NCI-H2196 treated with DMSO at 0.1 percent for 48 hours (cell line): ENCODE data around the gene EXD3.
A peak's percentile ranks its signal among the peaks of the same experiment; 100 is the strongest.
"Not testable (repeated sequence)": the region's sequence is repeated elsewhere in the genome, so short reads cannot be mapped to it uniquely, and the experiment has no call there.

ENCODE experiments used
- DNase-seq: peaks from one replicate; lab custom pipeline; 2025; ENCODE audit not compliant: unreplicated experiment; lab: John Stamatoyannopoulos, UW

The EXD3 gene

GRCh38 chr9:137459152-137459600 is 36.2 kb upstream of the EXD3 start, which contains the start of gene NSMF:
Gene NSMF (minus strand): TSS chr9:137459334. CDS start chr9:137459102, 232 bp downstream.
- DNase-seq, result peak; percentile 65

GRCh38 chr9:137458194-137459151 is 35.5 kb upstream of the EXD3 start:
- DNase-seq, result no peak

GRCh38 chr9:137457406-137458193 is 34.6 kb upstream of the EXD3 start:
- no peak for DNase-seq

DNA sequence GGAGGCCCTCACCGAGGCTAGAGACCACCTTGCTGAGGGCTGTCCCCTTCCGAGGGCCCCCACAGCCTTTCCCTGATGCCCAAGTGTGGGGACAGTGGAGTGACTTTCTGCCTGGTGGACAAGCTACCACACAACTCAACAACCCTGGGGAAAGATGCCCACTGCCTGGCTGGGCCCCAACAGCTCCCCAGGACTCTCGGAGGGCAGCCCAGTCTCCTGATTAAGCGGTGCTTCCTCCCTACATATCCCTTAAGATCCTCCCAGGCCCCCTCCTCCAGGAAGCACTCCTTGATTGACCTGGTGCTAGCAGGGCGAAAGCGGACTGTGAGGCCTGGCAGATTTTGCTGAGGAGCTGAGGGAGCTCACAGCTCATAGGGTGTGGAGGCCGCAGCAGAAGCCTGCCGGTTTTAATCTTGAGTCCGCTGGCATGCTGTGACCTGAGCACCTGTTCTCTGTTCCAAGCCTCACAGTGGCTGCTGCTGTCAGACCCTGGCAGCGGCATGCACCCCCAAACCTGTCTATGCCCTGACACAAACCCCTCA is 34.0 kb upstream of the EXD3 start:
- no peak for DNase-seq

- DNase-seq, result no peak
Observed at GRCh38 chr9:137456061-137456863, 33.3 kb upstream of the EXD3 start.

GRCh38 chr9:137455359-137455991 is 32.5 kb upstream of the EXD3 start:
- no peak for DNase-seq

DNA sequence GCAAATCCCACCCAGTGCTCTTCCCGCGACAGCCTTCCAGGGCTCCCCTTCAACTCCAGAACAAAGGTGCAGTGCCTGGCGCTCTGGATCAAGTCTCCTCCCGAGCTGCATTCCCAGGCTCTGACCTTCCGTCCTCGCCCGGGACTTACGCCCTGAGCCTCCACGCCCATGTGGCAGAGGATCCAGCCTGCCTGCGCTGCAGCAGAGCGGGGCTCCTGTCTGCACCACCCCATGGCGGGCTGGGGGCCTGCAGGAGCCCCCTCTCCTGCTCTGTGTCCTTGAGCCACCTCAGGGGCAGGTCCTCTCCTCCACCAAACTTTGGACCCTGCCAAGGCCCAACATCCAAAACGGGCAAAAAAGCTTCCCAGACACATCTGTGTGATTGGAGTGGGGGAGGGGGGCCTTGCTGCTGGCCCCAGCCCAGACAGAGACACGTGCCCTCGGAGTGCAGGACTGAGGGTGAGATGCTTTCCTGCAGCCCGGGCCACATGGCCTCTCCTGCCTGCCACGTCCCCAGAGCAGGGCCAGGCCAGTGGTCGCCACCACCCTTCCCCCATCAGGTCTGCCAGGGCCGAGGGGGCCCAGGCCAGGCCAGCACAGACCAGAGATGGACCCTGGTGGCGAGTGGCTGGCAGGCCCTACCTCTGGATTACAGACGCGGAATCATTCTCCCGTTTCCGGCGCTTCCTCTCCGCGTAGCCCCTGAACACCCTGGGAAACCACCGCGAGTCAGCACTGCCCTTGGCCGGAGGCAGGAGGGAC is 31.8 kb upstream of the EXD3 start:
- no peak for DNase-seq

DNA sequence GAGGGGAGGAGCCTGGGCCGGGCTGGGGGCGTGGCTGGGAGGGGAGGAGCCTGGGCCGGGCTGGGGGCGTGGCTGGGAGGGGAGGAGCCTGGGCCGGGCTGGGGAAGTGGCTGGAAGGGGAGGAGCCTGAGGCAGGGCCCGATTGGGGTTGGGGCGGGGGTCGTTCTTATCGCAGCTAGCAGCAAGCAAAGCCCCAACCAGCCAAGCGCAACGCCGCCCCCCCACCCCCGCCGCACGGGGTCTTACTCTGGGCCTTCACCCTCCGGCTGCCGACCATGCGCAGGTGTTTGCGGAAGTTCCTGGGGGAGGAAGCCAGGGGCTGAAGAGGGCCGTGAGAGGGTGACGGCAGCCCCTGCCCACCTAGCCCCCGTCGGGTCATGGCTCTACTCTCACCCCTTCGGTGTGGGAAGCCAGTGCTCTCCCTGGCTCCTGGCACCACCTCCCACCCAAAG is 31.2 kb upstream of the EXD3 start:
- no peak for DNase-seq

- no peak for DNase-seq
Observed at GRCh38 chr9:137453643-137454081, 30.7 kb upstream of the EXD3 start.

- DNase-seq, result no peak
Observed at GRCh38 chr9:137452761-137453642, 30.0 kb upstream of the EXD3 start.

GRCh38 chr9:137452006-137452760 is 29.2 kb upstream of the EXD3 start:
- DNase-seq, result no peak

GRCh38 chr9:137451264-137452005 is 28.5 kb upstream of the EXD3 start:
- not testable (repeated sequence) for DNase-seq

DNA sequence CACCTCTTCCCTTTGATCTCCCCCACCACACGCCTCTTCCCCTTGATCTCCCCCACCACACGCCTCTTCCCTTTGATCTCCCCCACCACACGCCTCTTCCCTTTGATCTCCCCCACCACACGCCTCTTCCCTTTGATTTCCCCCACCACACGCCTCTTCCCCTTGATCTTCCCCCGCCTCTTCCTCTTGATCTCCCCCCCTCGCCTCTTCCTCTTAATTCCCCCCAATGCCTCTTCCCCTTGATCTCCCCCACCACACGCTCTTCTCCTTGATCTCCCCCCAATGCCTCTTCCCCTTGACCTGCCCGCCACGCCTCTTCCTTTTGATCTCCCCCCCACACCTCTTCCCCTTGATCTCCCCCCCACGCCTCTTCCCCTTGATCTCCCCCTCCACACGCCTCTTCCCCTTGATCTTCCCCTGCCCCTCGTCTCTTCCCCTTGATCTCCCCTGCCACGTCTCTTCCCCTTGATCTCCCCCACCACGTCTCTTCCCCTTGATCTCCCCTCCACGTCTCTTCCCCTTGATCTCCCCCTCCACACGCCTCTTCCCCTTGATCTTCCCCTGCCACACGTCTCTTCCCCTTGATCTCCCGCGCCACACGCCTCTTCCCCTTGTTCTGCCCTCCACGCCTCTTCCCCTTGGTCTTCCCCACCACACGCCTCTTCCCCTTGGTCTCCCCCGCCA is 27.7 kb upstream of the EXD3 start:
- not testable (repeated sequence) for DNase-seq

DNA sequence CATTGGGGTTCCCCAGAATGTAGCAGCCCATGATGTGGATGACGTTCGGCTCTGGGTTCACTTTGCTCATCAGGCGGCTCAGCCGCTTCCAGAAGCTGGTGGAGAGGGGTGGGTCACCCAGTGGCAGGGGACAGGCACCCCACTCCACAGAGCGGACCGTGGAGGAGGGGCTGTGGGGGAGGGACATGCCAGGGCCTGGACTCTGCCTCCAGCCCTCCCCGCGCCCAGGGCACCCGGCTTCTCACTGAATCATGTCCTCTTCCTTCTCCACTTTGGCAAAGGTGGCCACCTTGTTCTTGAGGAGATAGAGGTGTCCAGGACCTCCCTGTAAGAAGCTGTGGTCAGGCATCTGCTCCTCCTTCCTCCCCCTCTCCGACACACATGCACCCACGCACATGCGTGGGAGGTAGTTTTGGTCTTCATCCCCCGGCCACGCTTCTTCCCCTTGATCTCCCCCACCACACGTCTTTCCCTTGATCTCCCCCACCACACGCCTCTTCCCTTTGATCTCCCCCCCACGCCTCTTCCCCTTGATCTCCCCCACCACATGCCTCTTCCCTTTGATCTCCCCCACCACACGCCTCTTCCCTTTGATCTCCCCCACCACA is 27.1 kb upstream of the EXD3 start:
- DNase-seq, result no peak

DNA sequence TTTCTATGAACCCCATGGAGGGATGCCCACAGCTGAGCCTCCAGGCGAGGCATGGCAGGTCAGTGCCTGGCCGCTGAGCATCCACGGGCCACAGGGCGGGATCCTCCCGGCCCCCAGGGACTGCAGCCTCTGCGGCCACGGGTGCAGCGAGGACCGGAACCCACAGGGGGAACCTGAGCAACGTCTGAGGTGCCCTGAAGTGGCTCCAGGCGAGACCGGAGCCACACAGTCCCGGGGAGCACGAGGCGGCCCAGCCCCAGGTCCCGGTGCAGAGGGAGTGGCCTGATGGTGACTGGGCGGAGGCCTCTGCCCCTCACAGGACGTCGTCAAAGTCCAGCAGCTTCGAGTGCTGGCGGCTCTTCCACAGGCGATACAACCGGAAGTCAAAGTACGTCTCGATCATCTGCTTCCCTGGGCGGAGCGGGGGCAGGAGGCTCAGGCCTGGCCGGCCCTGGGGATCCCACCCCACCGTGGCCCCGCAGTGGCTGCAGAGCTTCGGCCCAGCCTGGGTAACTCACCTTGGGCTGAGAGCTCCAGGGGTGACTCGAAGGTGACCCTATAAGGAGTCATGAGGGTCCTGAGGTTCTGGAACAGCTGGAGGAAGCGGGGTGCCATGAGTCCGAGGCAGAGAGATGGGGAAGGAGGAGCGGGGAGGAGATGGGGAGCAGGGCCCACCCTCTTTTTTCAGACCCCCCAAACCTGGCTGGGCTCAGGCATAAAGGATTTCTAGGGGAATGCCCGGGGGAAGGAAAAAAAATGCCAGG is 26.3 kb upstream of the EXD3 start:
- DNase-seq, result no peak
